GM10248 (cell line): ENCODE measurements around the gene DAND5.

Source experiments
- CTCF ChIA-PET: fragments of 300-600 bp; sonication (Branson Sonifier 250); formaldehyde crosslinking; extraction: SDS; loops from one replicate; lab custom pipeline; 2021; ENCODE audit warnings: antibody characterized with exemption; lab: Yijun Ruan, JAX
- POLR2A ChIA-PET: fragments of 350-650 bp; sonication (Branson Sonifier 250); formaldehyde crosslinking; extraction: SDS; loops from one replicate; lab custom pipeline; 2020; ENCODE audit warnings: antibody characterized with exemption; lab: Yijun Ruan, JAX
- DNase-seq: peaks from one replicate; pipeline ENCODE4 v3.0.0; 2012; ENCODE audit errors: extremely low spot score
- CTCF ChIP-seq: IDR thresholded peaks from 2 replicates; pipeline ENCODE4 v1.5.1; 2012; ENCODE audit warnings: mild to moderate bottlenecking, low read depth; ENCODE audit errors: extremely low read depth, missing control alignments, control extremely low read depth

Gene DAND5

GRCh38 chr19:12987781-12988180 lies 18.4 kb downstream of the DAND5 start:
- TF ChIP-seq CTCF, result no peak
- DNase-seq, result no peak
- CTCF ChIA-PET, result no interaction called here
- POLR2A ChIA-PET, result no interaction called here

GRCh38 chr19:12990431-12990830 lies 21.1 kb downstream of the DAND5 start:
- no peak for TF ChIP-seq CTCF
- ChIA-PET POLR2A (no interaction called here), CTCF (no interaction called here)
- DNase-seq, result no peak

DNA sequence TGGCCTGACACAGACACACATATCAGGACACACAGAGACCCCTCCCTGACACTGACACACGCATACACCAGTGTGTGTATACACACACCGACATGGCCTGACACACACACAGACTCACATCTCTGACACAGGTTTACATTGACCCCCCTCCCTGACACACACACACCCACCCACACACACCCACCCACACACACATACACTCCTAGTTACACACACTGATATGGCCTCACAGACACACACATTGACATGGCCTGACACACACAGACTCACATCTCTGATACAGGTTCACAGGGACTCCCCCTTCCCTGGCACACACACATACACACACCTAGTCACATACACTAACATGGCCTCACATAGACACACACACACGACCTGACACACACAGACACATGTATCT lies 21.5 kb downstream of the DAND5 start:
- ChIA-PET POLR2A (no interaction called here), CTCF (no interaction called here)
- DNase-seq, result no peak
- TF ChIP-seq CTCF, result no peak

DNA sequence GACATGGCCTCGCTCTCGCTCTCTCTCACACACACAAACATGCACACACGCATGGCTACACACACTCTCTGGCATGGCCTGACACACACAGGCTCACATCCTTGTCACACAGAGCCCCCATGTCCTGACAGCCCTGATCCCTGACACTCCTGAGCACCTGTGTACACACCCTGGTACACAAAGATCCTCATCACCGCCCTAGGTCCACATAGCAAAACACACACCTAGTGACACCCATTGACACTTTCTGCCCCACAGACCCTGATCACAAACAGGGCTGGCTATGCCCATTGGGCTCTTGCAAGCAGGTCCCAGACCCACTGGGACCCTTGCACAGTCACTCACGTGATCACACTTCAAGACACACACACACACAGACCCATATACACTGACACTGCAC lies 21.9 kb downstream of the DAND5 start:
- ChIA-PET POLR2A (no interaction called here), CTCF (interaction anchor here (3.0 kb wide), 1 partner anchor 43 kb away, joined by 9 read pairs; no protein-coding TSS in a partner anchor)
- no peak for DNase-seq
- TF ChIP-seq CTCF, result no peak

DNA sequence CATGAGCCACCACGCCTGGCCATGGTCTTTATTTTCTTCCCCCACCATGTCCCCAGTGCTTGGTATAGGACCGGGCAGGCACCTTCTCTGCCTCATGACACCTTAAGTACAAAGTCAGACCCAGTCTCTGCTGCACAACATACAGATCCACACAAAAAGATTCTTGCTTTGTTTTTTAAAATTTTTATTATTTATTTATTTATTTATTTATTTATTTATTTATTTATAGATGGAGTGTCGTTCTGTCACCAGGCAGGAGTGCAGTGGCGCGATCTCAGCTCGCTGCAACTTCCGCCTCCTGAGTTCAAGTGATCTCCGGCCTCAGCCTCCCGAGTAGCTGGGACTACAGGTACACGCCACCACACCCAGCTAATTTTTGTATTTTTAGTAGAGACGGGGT lies 23.4 kb downstream of the DAND5 start:
- POLR2A ChIA-PET, result interaction anchor here (0.5 kb wide), 1 partner anchor 16 kb away, joined by 3 read pairs; no protein-coding TSS in a partner anchor
- CTCF ChIA-PET, result interaction anchor here (1.4 to 3.0 kb wide), 4 partner anchors 15 to 68 kb away, joined by 6 to 16 read pairs (median 8); no protein-coding TSS in a partner anchor

DNA sequence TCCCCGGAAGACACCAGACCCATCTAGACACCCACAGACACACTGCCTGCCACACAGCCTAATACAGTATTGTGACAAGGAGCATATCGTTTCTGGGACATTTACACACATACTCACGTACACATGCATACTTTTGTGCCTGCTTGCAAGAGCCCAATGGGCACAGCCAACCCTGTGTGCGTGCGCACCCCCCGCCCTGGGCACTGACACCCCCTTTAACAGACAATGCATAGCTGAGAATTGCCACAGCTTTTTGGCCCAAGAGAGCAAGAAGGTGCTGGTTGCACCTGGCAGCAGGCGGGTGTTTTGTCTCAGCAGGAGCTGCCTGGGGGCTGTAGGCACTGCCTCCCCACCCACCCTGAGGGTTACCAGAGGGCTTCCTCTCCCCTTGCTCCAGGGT lies 24.2 kb downstream of the DAND5 start:
- POLR2A ChIA-PET, result interaction anchor here (0.6 kb wide), 1 partner anchor 60 kb away, joined by 3 read pairs; no protein-coding TSS in a partner anchor
- CTCF ChIA-PET, result interaction anchor here (1.0 to 3.0 kb wide), 7 partner anchors 12 to 101 kb away, joined by 3 to 16 read pairs (median 6); no protein-coding TSS in a partner anchor
- no peak for TF ChIP-seq CTCF
- no peak for DNase-seq

More for the DNA sequence above, 23.4 kb downstream of the DAND5 start:
- DNase-seq, result no peak
- no peak for TF ChIP-seq CTCF
